ENCODE measurements around the gene HOMER3.

DNA sequence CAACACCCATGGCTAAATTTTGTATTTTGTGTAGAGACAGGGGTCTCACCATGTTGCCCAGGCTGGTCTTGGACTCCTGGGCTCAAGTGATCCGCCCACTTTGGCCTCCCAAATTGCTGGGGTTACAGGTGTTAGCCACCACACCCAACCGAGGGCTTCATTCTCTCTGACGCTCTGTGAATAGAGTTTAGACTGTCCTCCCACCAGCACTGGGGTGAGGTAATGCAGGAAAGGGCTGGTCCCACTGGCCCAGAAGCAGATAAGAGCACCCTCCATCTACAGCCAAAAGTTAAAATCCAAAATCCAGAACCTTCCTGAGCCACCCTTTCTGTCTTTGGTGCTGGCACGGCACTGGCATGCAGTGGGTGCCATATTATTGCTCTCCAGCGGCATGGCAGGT is 31.8 kb upstream of the HOMER3 start:
- TF ChIP-seq POLR2A (IDR thresholded peaks at IDR 0.05; ENCODE audit: low read length) (no peak), GATA1 (IDR thresholded peaks at IDR 0.05; ENCODE audit: low read depth, low read length) (no peak)

Data from erythroblast (primary cell).